IMR-90 (cell line): ENCODE results near the gene RAD51B. TPM values are rescaled to one million over a fixed set of nuclear protein-coding genes. Genes with fewer than 3 reads are reported as not detected.

Experiments
- ATAC-seq: fragments of 200-7000 bp; cut with Tn5 transposase; 2 replicates; pipeline ENCODE4 v1.9.1; 2020; ENCODE audit warnings: low read depth, mild to moderate bottlenecking, moderate library complexity
- BruUV-seq: library from RNA; stranded (reverse); fragments of 400-500 nt; replicated peaks from 2 replicates; lab custom pipeline; 2021; lab: Mats Ljungman, UMichigan
- CTCF ChIA-PET: fragments of 300-600 bp; formaldehyde crosslinking; extraction: SDS; loops from one replicate; lab custom pipeline; 2021; ENCODE audit warnings: antibody characterized with exemption; lab: Yijun Ruan, JAX
- POLR2A ChIA-PET: fragments of 300-600 bp; sonication (Branson Sonifier 250); formaldehyde crosslinking; loops from one replicate; lab custom pipeline; 2022; ENCODE audit warnings: antibody characterized with exemption; ENCODE audit not compliant: unreplicated experiment; lab: Charles Lee
- DNase-seq: peaks from one replicate; pipeline ENCODE4 v3.0.0; 2013
- H2AFZ ChIP-seq: replicated peaks from 2 replicates; pipeline ENCODE3; 2013; ENCODE audit warnings: low read length, mild to moderate bottlenecking; ENCODE audit not compliant: poor library complexity
- H2AK5ac ChIP-seq: 2 replicates; pipeline ENCODE4 v1.6.1; 2013; ENCODE audit warnings: low read depth, low read length, inconsistent platforms
- H2AK9ac ChIP-seq: replicated peaks from 2 replicates; pipeline ENCODE3; 2013; ENCODE audit warnings: mild to moderate bottlenecking, low read depth, low read length, moderate library complexity; ENCODE audit not compliant: poor library complexity
- H2BK120ac ChIP-seq: 2 replicates; pipeline ENCODE4 v1.6.1; 2013; ENCODE audit warnings: low read depth, low read length, inconsistent platforms
- H2BK15ac ChIP-seq: 3 replicates; pipeline ENCODE4 v1.6.1; 2013; ENCODE audit warnings: low read depth, low read length, inconsistent platforms
- H2BK20ac ChIP-seq: 2 replicates; pipeline ENCODE4 v1.6.1; 2013; ENCODE audit warnings: low read depth, mild to moderate bottlenecking, inconsistent platforms, low read length, moderate library complexity
- H2BK5ac ChIP-seq: 2 replicates; pipeline ENCODE4 v1.6.1; 2013; ENCODE audit warnings: mild to moderate bottlenecking, low read depth, low read length, inconsistent platforms; ENCODE audit not compliant: poor library complexity, severe bottlenecking
- H3K14ac ChIP-seq: replicated peaks from 2 replicates; pipeline ENCODE4 v1.6.1; 2013; ENCODE audit warnings: low read depth, low read length, inconsistent platforms
- H3K18ac ChIP-seq: 2 replicates; pipeline ENCODE4 v1.6.1; 2013; ENCODE audit warnings: low read depth, low read length, control low read depth
- H3K23ac ChIP-seq: 2 replicates; pipeline ENCODE4 v1.6.1; 2013; ENCODE audit warnings: low read depth, low read length, inconsistent platforms
- H3K27ac ChIP-seq: 2 replicates; pipeline ENCODE4 v1.5.1; 2013; ENCODE audit warnings: mild to moderate bottlenecking, control low read depth, low read length; ENCODE audit not compliant: insufficient read depth
- H3K27me3 ChIP-seq: 2 replicates; pipeline ENCODE4 v1.6.1; 2013; ENCODE audit warnings: low read length; ENCODE audit not compliant: control insufficient read depth, insufficient read depth
- H3K36me3 ChIP-seq: 2 replicates; pipeline ENCODE4 v1.6.1; 2013; ENCODE audit warnings: low read length, mixed read lengths; ENCODE audit not compliant: control insufficient read depth, insufficient read depth
- H3K4ac ChIP-seq: 2 replicates; pipeline ENCODE4 v1.6.1; 2013; ENCODE audit warnings: low read depth, low read length, inconsistent platforms
- H3K4me1 ChIP-seq: 2 replicates; pipeline ENCODE4 v1.6.1; 2013; ENCODE audit warnings: low read length, mixed read lengths; ENCODE audit not compliant: control insufficient read depth, insufficient read depth
- H3K4me2 ChIP-seq: 2 replicates; pipeline ENCODE4 v1.6.1; 2013; ENCODE audit warnings: low read depth, mild to moderate bottlenecking, control low read depth, low read length, moderate library complexity
- H3K4me3 ChIP-seq: 2 replicates; pipeline ENCODE4 v1.5.1; 2013; ENCODE audit warnings: low read depth, mild to moderate bottlenecking, control low read depth, low read length, moderate library complexity; ENCODE audit not compliant: insufficient read depth
- H3K56ac ChIP-seq: 2 replicates; pipeline ENCODE4 v1.6.1; 2013; ENCODE audit warnings: low read length, inconsistent platforms; ENCODE audit not compliant: insufficient read depth; ENCODE audit errors: extremely low read depth
- H3K79me1 ChIP-seq, 2 experiments: 2 replicates each; pipeline ENCODE4 v1.6.1; 2013; ENCODE audit warnings: low read length in 2 of 2, inconsistent platforms in 1 of 2, low read depth in 1 of 2
- H3K9ac ChIP-seq: 2 replicates; pipeline ENCODE4 v1.6.1; 2013; ENCODE audit warnings: low read depth, low read length, control low read depth
- H3K9me1 ChIP-seq: 2 replicates; pipeline ENCODE4 v1.6.1; 2013; ENCODE audit warnings: low read length, inconsistent platforms; ENCODE audit not compliant: insufficient read depth
- H3K9me3 ChIP-seq: 2 replicates; pipeline ENCODE4 v1.6.1; 2013; ENCODE audit warnings: low read length; ENCODE audit not compliant: control insufficient read depth, insufficient read depth
- H4K20me1 ChIP-seq: 2 replicates; pipeline ENCODE4 v1.6.1; 2013; ENCODE audit warnings: low read length, inconsistent platforms; ENCODE audit not compliant: insufficient read depth
- H4K5ac ChIP-seq: 2 replicates; pipeline ENCODE4 v1.6.1; 2013; ENCODE audit warnings: mild to moderate bottlenecking, low read depth, low read length, control low read depth
- H4K8ac ChIP-seq, 2 experiments: 2 replicates each; pipeline ENCODE4 v1.6.1; 2013; ENCODE audit warnings: low read depth in 2 of 2, low read length in 2 of 2, control low read depth in 1 of 2, inconsistent platforms in 1 of 2
- H4K91ac ChIP-seq: 2 replicates; pipeline ENCODE4 v1.6.1; 2013; ENCODE audit warnings: low read depth, low read length, inconsistent platforms; ENCODE audit not compliant: insufficient read depth
- CEBPB ChIP-seq: IDR thresholded peaks from 2 replicates; pipeline ENCODE4 v1.6.1; 2012; ENCODE audit warnings: low read depth, low read length, improper control_type of control experiment
- CHD1 ChIP-seq: IDR thresholded peaks from 2 replicates; pipeline ENCODE4 v1.6.1; 2012; ENCODE audit warnings: low read depth, low read length, improper control_type of control experiment
- CTCF ChIP-seq: conservative IDR thresholded peaks from 2 replicates; pipeline ENCODE4 v1.5.1; 2012; ENCODE audit warnings: mild to moderate bottlenecking, low read depth, low read length, improper control_type of control experiment
- ELK1 ChIP-seq: fragments of 150-350 bp; IDR thresholded peaks from 2 replicates; pipeline ENCODE4 v1.6.1; 2016; ENCODE audit warnings: low read depth, mild to moderate bottlenecking, low read length, moderate library complexity, borderline replicate concordance
- MAFK ChIP-seq: IDR thresholded peaks from 2 replicates; pipeline ENCODE4 v1.6.1; 2012; ENCODE audit warnings: low read depth, low read length, improper control_type of control experiment
- MAZ ChIP-seq: IDR thresholded peaks from 2 replicates; pipeline ENCODE4 v1.6.1; 2012; ENCODE audit warnings: low read depth, mild to moderate bottlenecking, low read length, improper control_type of control experiment, moderate library complexity, borderline replicate concordance
- RCOR1 ChIP-seq: IDR thresholded peaks from 2 replicates; pipeline ENCODE4 v1.6.1; 2012; ENCODE audit warnings: mild to moderate bottlenecking, low read length, improper control_type of control experiment; ENCODE audit not compliant: insufficient replicate concordance
- RFX5 ChIP-seq: IDR thresholded peaks from 2 replicates; pipeline ENCODE4 v1.8.0; 2012; ENCODE audit warnings: low read depth, mild to moderate bottlenecking, low read length, moderate library complexity
- SMC3 ChIP-seq: fragments of 150-350 bp; IDR thresholded peaks from 2 replicates; pipeline ENCODE4 v1.6.1; 2016; ENCODE audit warnings: low read depth, mild to moderate bottlenecking, antibody characterized with exemption, low read length, moderate library complexity
- WGBS, 2 experiments: methylation state at CpG; one replicate each; pipeline versions ENCODE4 v1.1.5 to v1.1.7; 2013; ENCODE audit warnings: missing lambda C conversion rate in 2 of 2; ENCODE audit not compliant: insufficient read length in 1 of 2; ENCODE audit errors: extremely low coverage in 2 of 2; 5-methylcytosine and 5-hydroxymethylcytosine counted together
- dilution Hi-C: fragments of 300-500 bp; cut with HindIII; formaldehyde crosslinking; loops from one replicate; pipeline ENCODE4 v1.14.3; 2018; ENCODE audit warnings: low sequenced_read_pairs; ENCODE audit not compliant: unreplicated experiment
- in situ Hi-C: fragments of 300-500 bp; cut with MboI; formaldehyde crosslinking; loops from 3 replicates; pipeline ENCODE4 v1.14.3; 2019; ENCODE audit warnings: low sequenced_read_pairs, inconsistent platforms, mixed read lengths
- intact Hi-C: fragments of 100-400 bp; cut with micrococcal nuclease; formaldehyde crosslinking; loops from 2 replicates; pipeline ENCODE4 v1.10.0; 2022
- polyA plus RNA-seq, 3 experiments: library from polyadenylated mRNA; depleted of rRNA; stranded (reverse); fragments of >200 nt; gene quantifications; 2 replicates each; pipeline ENCODE4 v1.2.3, GENCODE V29; 2012; ENCODE audit warnings: low replicate concordance in 1 of 3
- total RNA-seq: library from RNA; depleted of rRNA; stranded (reverse); fragments of >200 nt; gene quantifications from 2 replicates; pipeline ENCODE4 v1.2.3, GENCODE V29; 2012

Gene RAD51B
- total and polyA plus RNA-seq, 2 of the 4 experiments (the other 2 are of a cell fraction): 5.1 to 18.8 TPM

GRCh38 chr14:67833403-67833802, 13.8 kb downstream of the RAD51B start:
- no peaks in the 10 kb centered on the region for H4K20me1 ChIP-seq
- ATAC-seq (no peak), DNase-seq (no peak)
- dilution Hi-C loops (no loop called here), in situ Hi-C loops (no loop called here), intact Hi-C loops (no loop called here)
- no peaks in the 10 kb centered on the region for H3K36me3 ChIP-seq
- no peak overlapping the region for H4K5ac ChIP-seq
- H3K27ac ChIP-seq: no peak overlapping the region
- H3K27me3 ChIP-seq: no peaks in the 10 kb centered on the region
- H2BK5ac ChIP-seq: no peak overlapping the region
- no peak overlapping the region for H2BK120ac ChIP-seq
- CTCF ChIA-PET: interaction anchor here (0.6 kb wide), 1 partner anchor 974 kb away, joined by 3 read pairs; no protein-coding TSS in a partner anchor
- H3K14ac ChIP-seq: no peak overlapping the region
- no peak overlapping the region for H2BK20ac ChIP-seq
- POLR2A ChIA-PET: interaction anchor here (0.6 kb wide), 1 partner anchor 164 kb away, joined by 9 read pairs; no protein-coding TSS in a partner anchor
- no peaks in the 10 kb centered on the region for H3K9me3 ChIP-seq
- WGBS, 2 experiments: no CpG with 5 or more reads among the region's 1 CpG
- H3K23ac ChIP-seq: no peak overlapping the region
- H3K79me1 ChIP-seq: no peaks in the 10 kb centered on the region
- TF ChIP-seq RCOR1: no peak
- TF ChIP-seq CHD1: no peak
- TF ChIP-seq SMC3: no peak
- no peak for TF ChIP-seq CTCF
- TF ChIP-seq MAFK: no peak
- TF ChIP-seq CEBPB: no peak
- TF ChIP-seq ELK1: no peak
- no peak for TF ChIP-seq RFX5
- TF ChIP-seq MAZ: no peak
- H4K8ac ChIP-seq: no peak overlapping the region
- H2AK9ac ChIP-seq: no peak overlapping the region
- no peak overlapping the region for H2AK5ac ChIP-seq
- H3K4ac ChIP-seq: no peak overlapping the region
- no peak overlapping the region for H3K56ac ChIP-seq
- H3K9ac ChIP-seq: no peak overlapping the region
- H4K91ac ChIP-seq: no peak overlapping the region
- H3K4me1 ChIP-seq: no peaks in the 10 kb centered on the region
- no peak overlapping the region for H3K18ac ChIP-seq
- no peak overlapping the region for H3K4me3 ChIP-seq
- no peak overlapping the region for H2BK15ac ChIP-seq
- H3K9me1 ChIP-seq: no peaks in the 10 kb centered on the region
- no peak overlapping the region for H3K4me2 ChIP-seq
- BruUV-seq: no TSS peak
- no peak overlapping the region for H2AFZ ChIP-seq
